ENCODE results near the gene TPSB2.
"Not testable (repeated sequence)": the region's sequence is repeated elsewhere in the genome, so short reads cannot be mapped to it uniquely, and the experiment has no call there.

The TPSB2 gene

GRCh38 chr16:1274767-1275166, 44.8 kb upstream of the TPSB2 start:
- no peak overlapping the region for H3K27ac ChIP-seq
- TF ChIP-seq CTCF (IDR thresholded peaks at IDR 0.05) (no peak), ZFX (IDR thresholded peaks at IDR 0.05; ENCODE audit: borderline replicate concordance) (no peak)

GRCh38 chr16:1273816-1274215, 43.8 kb upstream of the TPSB2 start:
- TF ChIP-seq CTCF (IDR thresholded peaks at IDR 0.05) = no peak
- TF ChIP-seq ZFX (IDR thresholded peaks at IDR 0.05; ENCODE audit: borderline replicate concordance) = no peak
- H3K27ac ChIP-seq = no peak overlapping the region

GRCh38 chr16:1272453-1273198, 42.6 kb upstream of the TPSB2 start:
- no peak overlapping the region for H3K27ac ChIP-seq
- TF ChIP-seq CTCF (IDR thresholded peaks at IDR 0.05) (no peak), ZFX (IDR thresholded peaks at IDR 0.05; ENCODE audit: borderline replicate concordance) (no peak)

GRCh38 chr16:1271724-1272413, 41.9 kb upstream of the TPSB2 start:
- not testable (repeated sequence) for H3K27ac ChIP-seq

GRCh38 chr16:1271380-1271723, 41.4 kb upstream of the TPSB2 start:
- TF ChIP-seq CTCF (IDR thresholded peaks at IDR 0.05) (no peak), ZFX (IDR thresholded peaks at IDR 0.05; ENCODE audit: borderline replicate concordance) (no peak)
- H3K27ac ChIP-seq = no peak overlapping the region

- H3K27ac ChIP-seq = not testable (repeated sequence)
Measured at GRCh38 chr16:1269418-1269817, 39.4 kb upstream of the TPSB2 start.

- H3K27ac ChIP-seq = no peak overlapping the region
- no peak for TF ChIP-seq ZFX (IDR thresholded peaks at IDR 0.05; ENCODE audit: borderline replicate concordance)
- no peak for TF ChIP-seq CTCF (IDR thresholded peaks at IDR 0.05)
Measured at GRCh38 chr16:1265826-1266225, 35.8 kb upstream of the TPSB2 start.

GRCh38 chr16:1265090-1265630, 35.2 kb upstream of the TPSB2 start:
- no peak overlapping the region for H3K27ac ChIP-seq
- TF ChIP-seq ZFX (IDR thresholded peaks at IDR 0.05; ENCODE audit: borderline replicate concordance) (no peak), CTCF (IDR thresholded peaks at IDR 0.05) (no peak)
